PFSK-1 (cell line): ENCODE results near the gene MAGI1.

Experiments
- FOXP2 ChIP-seq: optimal IDR thresholded peaks from 2 replicates; pipeline ENCODE3; 2011; ENCODE audit warnings: borderline replicate concordance, control low read depth, inconsistent platforms; ENCODE audit not compliant: insufficient read depth; ENCODE audit errors: extremely low read length, extremely low read depth
- POLR2AphosphoS5 ChIP-seq: IDR thresholded peaks from 2 replicates; pipeline ENCODE4 v1.6.1; 2012; ENCODE audit warnings: low read depth, mild to moderate bottlenecking, control low read depth, low read length, moderate library complexity
- REST ChIP-seq, 2 experiments: IDR thresholded peaks; 2 replicates each; pipeline versions ENCODE4 v1.6.1 to v1.8.0; 2011 to 2012; ENCODE audit warnings: low read depth in 2 of 2, low read length in 2 of 2, control low read depth in 1 of 2, inconsistent platforms in 1 of 2, mild to moderate bottlenecking in 1 of 2, moderate library complexity in 1 of 2; ENCODE audit not compliant: insufficient read depth in 1 of 2
- SIN3A ChIP-seq: IDR thresholded peaks from 2 replicates; pipeline ENCODE4 v1.6.1; 2012; ENCODE audit warnings: mild to moderate bottlenecking, low read length, moderate library complexity, borderline replicate concordance; ENCODE audit not compliant: insufficient read depth
- TAF1 ChIP-seq: IDR thresholded peaks from 2 replicates; pipeline ENCODE4 v1.6.1; 2012; ENCODE audit warnings: low read length, control low read depth, borderline replicate concordance; ENCODE audit not compliant: insufficient read depth

MAGI1 gene

GRCh38 chr3:65706301-65706700 lies 332.4 kb downstream of the MAGI1 start:
- TF ChIP-seq REST (IDR thresholded peaks at IDR 0.05; ENCODE audit: insufficient read depth in 1 of 2, low read depth in 2 of 2, low read length in 2 of 2) (no peak), POLR2AphosphoS5 (no peak), SIN3A (no peak), TAF1 (no peak), FOXP2 (no peak)

- TF ChIP-seq POLR2AphosphoS5, result no peak
- TF ChIP-seq FOXP2, result no peak
- no peak for TF ChIP-seq TAF1
- no peak for TF ChIP-seq SIN3A
- no peak for TF ChIP-seq REST (IDR thresholded peaks at IDR 0.05; ENCODE audit: insufficient read depth in 1 of 2, low read depth in 2 of 2, low read length in 2 of 2)
Measured at GRCh38 chr3:65703820-65704219, 334.9 kb downstream of the MAGI1 start.

GRCh38 chr3:65703026-65703425 lies 335.7 kb downstream of the MAGI1 start:
- TF ChIP-seq REST (IDR thresholded peaks at IDR 0.05; ENCODE audit: insufficient read depth in 1 of 2, low read depth in 2 of 2, low read length in 2 of 2) (no peak), FOXP2 (no peak), SIN3A (no peak), TAF1 (no peak), POLR2AphosphoS5 (no peak)

GRCh38 chr3:65702202-65702601 lies 336.5 kb downstream of the MAGI1 start:
- TF ChIP-seq POLR2AphosphoS5, result no peak
- no peak for TF ChIP-seq FOXP2
- no peak for TF ChIP-seq TAF1
- TF ChIP-seq SIN3A, result no peak
- TF ChIP-seq REST (IDR thresholded peaks at IDR 0.05; ENCODE audit: insufficient read depth in 1 of 2, low read depth in 2 of 2, low read length in 2 of 2), result no peak

GRCh38 chr3:65701516-65701915 lies 337.2 kb downstream of the MAGI1 start:
- TF ChIP-seq SIN3A (no peak), TAF1 (no peak), POLR2AphosphoS5 (no peak)
